Measurements from ENCODE around the gene DUSP18. TPM values are rescaled to one million over a fixed set of nuclear protein-coding genes. Genes with fewer than 3 reads are reported as not detected.

DUSP18 gene
- total and polyA plus RNA-seq, 9 of the 15 experiments (the other 6 are each of a cell fraction or from before 2014, with no cell fraction given) = 1.00 to 3.7 (median 1.5) TPM

GRCh38 chr22:30649430-30650007 lies 18.2 kb downstream of the DUSP18 start (continued):
- TF ChIP-seq PHB2 (IDR thresholded peaks at IDR 0.05; ENCODE audit: low read depth) (no peak), MEF2A (IDR thresholded peaks at IDR 0.05; ENCODE audit: control insufficient read depth, low read depth, low read length) (no peak), CBFA2T3 (IDR thresholded peaks at IDR 0.05) (no peak), HBP1 (CRISPR knock-in tag; IDR thresholded peaks at IDR 0.05) (no peak), L3MBTL2 (IDR thresholded peaks at IDR 0.05) (no peak), ZKSCAN8 (CRISPR knock-in tag; IDR thresholded peaks at IDR 0.05) (no peak), KDM1A (IDR thresholded peaks at IDR 0.05) (0 out of 4 replicates have a peak, but pooled peaks of 1 of the 2 experiments have one; percentile 6), RCOR1 (IDR thresholded peaks at IDR 0.05; ENCODE audit: borderline replicate concordance in 1 of 2, low read depth in 2 of 2, low read length in 2 of 2) (peak in 1 of 2 experiments; percentile 45; a peak in 1 of 4 replicates), MBD2 (IDR thresholded peaks at IDR 0.05; ENCODE audit: borderline replicate concordance, low read depth) (peak; percentile 24; the same call in 1 of the 2 replicates), FOS (IDR thresholded peaks at IDR 0.05; ENCODE audit: extremely low read depth, insufficient read length) (peak; percentile 23), ZNF511 (CRISPR knock-in tag; IDR thresholded peaks at IDR 0.05) (no peak), PRDM10 (IDR thresholded peaks at IDR 0.05; ENCODE audit: partially characterized antibody) (peak; percentile 47), UBTF (IDR thresholded peaks at IDR 0.05; ENCODE audit: borderline replicate concordance in 1 of 2, low read depth in 2 of 2, low read length in 2 of 2) (no peak), KAT2B (IDR thresholded peaks at IDR 0.05; ENCODE audit: low read depth, low read length) (no peak), CCNT2 (IDR thresholded peaks at IDR 0.05; ENCODE audit: borderline replicate concordance, extremely low read depth, insufficient read length, low read depth, low read length) (no peak), ARID1B (IDR thresholded peaks at IDR 0.05) (peak; percentile 66), MLLT1 (IDR thresholded peaks at IDR 0.05) (no peak), ARHGAP35 (IDR thresholded peaks at IDR 0.05; ENCODE audit: partially characterized antibody) (no peak), ZNF696 (CRISPR knock-in tag; conservative IDR thresholded peaks at IDR 0.05) (no peak)

All from K562 (cell line).